NK-92 (cell line): ENCODE measurements around the gene SH3RF1.

Experiments
- DNase-seq: peaks from one replicate; lab custom pipeline; 2025; ENCODE audit not compliant: unreplicated experiment; lab: John Stamatoyannopoulos, UW

The SH3RF1 gene

GRCh38 chr4:169079942-169080827 lies 190.6 kb downstream of the SH3RF1 start:
- no peak for DNase-seq

- DNase-seq: no peak
Measured at GRCh38 chr4:169074117-169074516, 196.6 kb downstream of the SH3RF1 start.

- DNase-seq: no peak
Measured at GRCh38 chr4:169071747-169072146, 199.0 kb downstream of the SH3RF1 start.

GRCh38 chr4:169070895-169071218 lies 199.9 kb downstream of the SH3RF1 start:
- DNase-seq: no peak

GRCh38 chr4:169070071-169070894 lies 200.5 kb downstream of the SH3RF1 start:
- no peak for DNase-seq

GRCh38 chr4:169068423-169068822 lies 202.3 kb downstream of the SH3RF1 start:
- no peak for DNase-seq

GRCh38 chr4:169066934-169067333 lies 203.8 kb downstream of the SH3RF1 start:
- no peak for DNase-seq

- DNase-seq: no peak
Measured at GRCh38 chr4:169064296-169064695, 206.5 kb downstream of the SH3RF1 start.

- no peak for DNase-seq
Measured at GRCh38 chr4:169063441-169063840, 207.3 kb downstream of the SH3RF1 start.

GRCh38 chr4:169062897-169063244 lies 207.9 kb downstream of the SH3RF1 start:
- no peak for DNase-seq

- DNase-seq: no peak
Measured at GRCh38 chr4:169061386-169061785, 209.4 kb downstream of the SH3RF1 start.

GRCh38 chr4:169060391-169061091 lies 210.2 kb downstream of the SH3RF1 start:
- DNase-seq: no peak

- no peak for DNase-seq
Measured at GRCh38 chr4:169059306-169060211, 211.2 kb downstream of the SH3RF1 start.

- no peak for DNase-seq
Measured at GRCh38 chr4:169058312-169058711, 212.4 kb downstream of the SH3RF1 start.

- DNase-seq: no peak
Measured at GRCh38 chr4:169054879-169055278, 215.9 kb downstream of the SH3RF1 start.

- DNase-seq: no peak
Measured at GRCh38 chr4:169052594-169052945, 218.2 kb downstream of the SH3RF1 start.

GRCh38 chr4:169051761-169052593 lies 218.8 kb downstream of the SH3RF1 start:
- DNase-seq: no peak

- DNase-seq: no peak
Measured at GRCh38 chr4:169050881-169051760, 219.6 kb downstream of the SH3RF1 start.

- DNase-seq: no peak
Measured at GRCh38 chr4:169050284-169050683, 220.5 kb downstream of the SH3RF1 start.
